HG03460 (cell line): Measurements from ENCODE around the gene SPATA2.
"Not testable (repeated sequence)": the region's sequence is repeated elsewhere in the genome, so short reads cannot be mapped to it uniquely, and the experiment has no call there.

ENCODE experiments used
- ATAC-seq: cut with Tn5 transposase; IDR thresholded peaks from one replicate; pipeline ENCODE4 v1.9.1; 2021; ENCODE audit not compliant: unreplicated experiment

Gene SPATA2

DNA sequence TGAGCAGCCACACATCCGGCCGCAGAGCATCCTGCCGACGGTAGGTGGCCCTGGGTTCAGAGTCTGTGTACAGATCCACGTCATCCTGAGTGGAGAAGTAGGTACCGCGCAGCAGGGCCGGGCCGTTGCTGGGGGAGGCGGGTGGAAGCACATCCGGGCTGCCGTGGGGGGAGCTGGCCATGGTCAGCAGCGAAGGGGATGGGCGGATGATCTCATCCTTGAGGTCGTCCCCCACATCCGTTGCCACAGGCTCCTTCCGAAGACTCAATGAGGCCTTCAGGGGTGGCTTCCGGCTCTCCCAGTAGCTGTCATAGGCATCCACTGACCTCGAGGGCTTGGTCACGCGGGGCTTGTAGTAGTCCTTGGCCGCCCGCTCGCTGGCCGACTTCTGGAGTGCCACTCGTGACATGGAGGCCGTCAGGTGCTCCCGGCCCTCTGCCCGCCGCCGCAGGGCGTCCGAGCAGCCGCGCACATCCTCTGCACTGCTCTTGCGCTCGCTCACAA lies 9.2 kb downstream of the SPATA2 start:
- no peak for ATAC-seq

DNA sequence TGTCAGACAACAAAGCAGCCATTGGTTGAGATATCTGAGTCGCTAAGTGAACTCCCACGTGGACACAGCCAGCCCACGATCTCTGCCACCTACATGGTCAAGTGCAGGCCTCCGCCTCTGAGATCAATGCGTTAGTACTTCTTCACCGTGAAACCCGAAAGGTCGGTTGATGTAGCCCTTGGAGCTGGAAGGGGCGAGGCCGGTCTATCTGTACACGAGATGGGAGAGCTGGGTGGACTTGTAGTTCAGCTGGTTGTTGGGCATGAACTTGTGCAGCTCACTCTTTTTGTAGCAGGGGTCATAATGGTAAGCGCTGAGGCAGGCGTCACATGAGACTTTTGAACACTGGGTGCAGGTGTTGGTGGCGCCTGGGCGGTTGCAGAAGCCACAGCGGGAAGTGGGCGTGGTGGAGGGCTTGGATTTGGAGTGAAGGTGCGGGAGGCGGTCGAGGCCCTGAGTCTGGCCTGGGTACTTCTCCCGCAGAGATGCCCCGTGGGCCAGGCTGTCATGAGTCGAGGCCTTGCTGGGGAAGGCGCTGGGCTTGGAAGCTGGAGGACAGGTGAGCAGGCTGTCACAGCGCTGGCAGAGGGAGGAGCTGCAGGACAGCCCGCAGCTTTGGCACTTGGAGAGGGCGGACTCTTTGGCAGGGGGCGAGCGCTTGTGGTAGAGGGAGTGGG lies 9.8 kb downstream of the SPATA2 start:
- no peak for ATAC-seq

DNA sequence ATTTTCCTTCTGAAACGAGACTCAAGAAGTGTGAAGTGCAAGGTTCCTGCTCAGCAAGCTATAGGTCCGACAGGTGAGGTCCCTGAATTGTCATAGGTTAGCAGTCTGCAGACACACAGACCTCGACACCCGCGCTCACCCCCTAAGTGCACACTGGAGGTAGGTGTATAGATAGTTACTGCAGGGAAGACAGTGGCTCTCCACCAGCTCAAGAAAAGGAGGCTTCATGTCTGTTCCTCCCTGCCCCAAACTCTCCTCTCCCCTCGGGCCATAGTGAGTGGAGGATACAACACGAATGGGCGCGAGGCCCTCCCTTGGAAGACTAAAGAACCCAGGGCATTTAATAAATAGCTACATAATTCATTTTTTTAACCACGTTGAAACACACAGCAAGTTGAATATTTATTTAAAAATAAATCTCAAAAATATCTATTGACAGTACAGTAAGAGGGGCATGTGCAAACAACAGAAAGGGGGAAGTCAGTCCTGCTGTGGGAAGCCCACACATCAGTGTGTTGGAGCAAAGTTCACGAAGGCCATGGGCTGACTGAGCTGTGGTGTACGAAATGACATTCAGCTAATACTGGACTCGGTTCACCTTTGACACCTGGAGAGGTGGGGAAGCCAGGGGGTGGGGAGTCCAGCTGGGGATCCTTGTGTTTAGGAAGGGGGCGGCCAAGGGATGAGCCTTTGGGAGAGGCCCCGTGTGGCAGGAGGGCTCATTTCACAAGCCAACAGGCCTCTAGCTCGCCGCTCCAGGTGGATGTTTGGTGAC lies 10.7 kb downstream of the SPATA2 start:
- ATAC-seq, result no peak

DNA sequence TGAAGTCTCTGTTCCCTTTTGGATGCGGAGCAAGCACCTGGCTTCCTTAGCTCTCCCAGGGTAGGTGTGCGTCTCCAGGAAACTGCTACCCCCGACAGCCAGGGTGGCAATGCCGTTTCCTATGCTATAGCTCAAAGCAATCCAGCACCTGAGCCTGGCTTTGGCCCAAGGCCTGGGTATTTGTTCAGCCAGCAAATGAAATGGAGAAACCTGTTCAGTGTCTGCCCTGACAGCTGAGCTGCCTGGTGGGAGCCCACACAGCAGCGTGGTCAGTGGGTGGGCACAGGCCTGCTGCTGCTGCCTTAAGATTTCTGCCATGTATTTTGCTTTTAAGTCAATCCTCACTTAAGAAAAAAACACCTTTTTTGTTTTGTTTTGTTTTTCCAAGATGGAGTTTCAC lies 13.7 kb downstream of the SPATA2 start:
- no peak for ATAC-seq

DNA sequence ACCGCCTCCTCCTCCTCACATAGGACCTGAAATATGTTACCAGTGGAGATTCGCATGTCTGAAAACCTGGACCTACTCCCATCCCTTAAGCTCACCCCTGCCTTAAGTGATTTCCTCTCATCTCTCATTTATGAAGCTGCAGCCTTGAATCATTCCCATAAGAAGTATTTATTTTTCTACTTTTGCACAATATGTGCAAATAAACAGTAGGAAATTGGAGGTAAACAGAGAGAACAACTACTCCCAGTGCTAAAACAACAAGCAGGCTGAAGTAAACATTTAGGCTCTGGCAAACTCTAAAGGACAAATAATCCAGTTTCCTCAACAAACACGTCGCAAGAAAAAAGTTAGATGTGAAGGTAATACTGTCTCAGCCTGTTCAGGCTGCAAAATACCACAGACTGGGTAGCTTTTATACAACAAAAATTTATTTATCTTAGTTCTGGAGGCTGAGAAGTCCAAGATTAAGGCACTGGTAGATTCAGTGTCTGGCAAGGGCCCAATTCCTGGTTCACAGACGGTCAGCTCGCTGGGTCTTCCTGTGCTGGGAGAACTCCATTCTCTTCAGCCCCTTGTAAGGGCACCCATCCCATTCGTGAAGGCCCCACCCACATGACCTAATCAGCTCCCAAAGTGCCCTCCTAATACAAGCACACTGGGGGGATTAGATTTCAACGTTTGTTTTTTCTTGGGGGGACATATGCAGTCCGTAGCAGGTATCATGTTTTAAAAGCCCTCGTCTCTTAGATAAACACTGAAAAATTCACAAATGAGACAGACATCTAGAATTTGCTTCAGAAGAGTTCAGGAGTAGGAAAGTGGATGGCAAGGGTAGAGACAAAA lies 15.6 kb downstream of the SPATA2 start:
- no peak for ATAC-seq

DNA sequence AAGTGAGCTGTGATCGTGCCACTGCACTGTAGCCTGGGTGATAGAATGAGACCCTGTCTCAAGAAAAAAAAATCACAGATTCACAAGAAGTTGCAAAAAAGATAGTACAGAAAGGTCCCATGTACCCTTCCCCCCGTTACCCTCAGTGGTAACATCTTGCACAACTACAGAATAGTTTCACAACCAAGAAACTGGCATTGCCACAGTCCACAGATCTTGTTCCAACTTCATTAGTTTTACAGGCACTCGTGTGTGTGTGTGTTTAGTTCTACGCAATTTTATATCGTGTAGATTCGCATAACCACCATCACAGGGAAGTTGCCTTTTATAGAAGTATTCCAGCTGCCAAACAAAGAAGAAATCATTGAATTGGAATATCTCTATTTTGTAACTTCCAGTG lies 19.1 kb downstream of the SPATA2 start:
- no peak for ATAC-seq

DNA sequence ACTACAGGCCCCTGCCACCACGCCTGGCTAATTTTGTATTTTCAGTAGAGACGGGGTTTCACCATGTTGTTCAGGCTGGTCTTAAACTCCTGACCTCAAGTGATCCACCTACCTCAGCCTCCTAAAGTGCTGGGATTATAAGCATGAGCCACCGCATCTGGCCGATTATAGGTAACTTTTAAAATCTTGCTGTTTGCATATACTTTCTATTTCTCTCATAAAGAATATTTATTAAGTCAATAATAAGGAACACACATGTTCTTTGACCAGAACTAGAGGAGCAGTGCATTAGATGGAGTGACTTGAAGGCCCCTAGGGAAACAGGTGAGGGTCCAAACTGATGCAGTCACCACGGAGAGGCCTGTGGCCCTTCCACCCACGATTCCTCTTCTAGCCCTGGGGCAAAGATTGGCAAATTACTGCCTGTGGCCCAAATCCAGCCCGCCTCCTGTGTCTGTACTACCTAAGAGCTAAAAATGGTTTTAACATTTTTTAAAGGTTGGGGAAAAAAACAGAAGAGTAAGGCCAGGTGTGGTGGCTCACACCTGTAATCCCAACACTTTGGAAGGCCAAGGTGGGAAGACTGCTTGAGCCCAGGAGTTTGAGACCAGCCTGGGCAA lies 19.7 kb downstream of the SPATA2 start:
- ATAC-seq, result not testable (repeated sequence)

DNA sequence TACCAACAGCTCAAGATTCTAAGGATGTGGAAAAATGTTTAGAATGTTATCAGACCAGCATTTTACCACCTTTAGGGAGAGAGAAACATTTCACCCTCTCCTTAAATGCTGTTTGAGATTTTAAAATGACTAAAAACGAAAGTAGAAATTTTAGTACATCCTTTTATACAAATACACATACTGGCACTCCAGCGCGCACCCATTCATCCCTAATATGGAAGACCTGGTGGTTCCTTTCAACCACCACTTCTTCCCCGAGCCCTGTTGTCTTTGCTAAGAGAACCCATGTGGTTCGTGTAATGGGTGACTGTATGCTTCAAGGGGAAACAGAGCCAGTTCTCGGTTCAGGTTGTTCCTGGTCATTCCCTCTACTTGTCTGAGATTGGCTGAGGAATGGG lies 21.3 kb downstream of the SPATA2 start:
- ATAC-seq, result no peak

DNA sequence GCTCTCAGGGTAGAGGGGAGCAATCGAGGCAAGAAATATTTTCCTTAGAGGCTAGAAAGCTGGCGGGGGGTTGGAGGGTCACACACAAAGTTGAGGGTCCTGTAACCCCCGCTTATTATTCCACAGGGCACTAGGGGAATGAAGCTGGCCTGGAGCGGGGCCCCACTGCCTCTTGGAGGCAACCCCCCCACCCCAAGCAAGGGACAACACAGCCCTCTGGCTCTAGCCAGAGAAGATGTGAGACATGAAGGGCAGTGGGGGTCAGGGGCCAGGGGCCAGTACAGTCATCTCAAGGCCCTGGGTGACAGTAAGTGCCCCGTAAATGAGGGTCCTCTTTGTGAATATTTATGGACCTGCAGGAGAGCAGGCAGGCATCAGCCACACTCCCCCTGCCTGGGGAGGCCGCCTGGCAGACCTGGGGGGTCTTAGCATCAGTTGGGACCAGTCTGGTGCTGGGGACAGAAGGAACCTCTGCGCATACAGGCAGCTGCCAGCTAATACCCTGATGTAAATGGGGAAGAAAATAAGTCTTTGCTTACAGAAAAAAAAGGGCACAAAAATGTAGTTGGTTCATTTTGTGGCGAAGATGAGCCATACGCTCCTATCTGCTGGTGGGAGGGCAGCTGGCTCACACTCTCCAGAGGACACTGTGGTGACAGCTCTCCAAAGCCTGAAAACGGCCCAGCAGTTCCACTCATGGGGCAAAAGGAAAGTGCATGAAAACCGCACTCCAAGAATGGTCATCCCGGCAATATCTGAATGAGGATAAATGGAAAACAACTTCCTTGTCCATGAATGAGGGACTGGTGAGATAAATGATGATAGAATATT lies 21.9 kb downstream of the SPATA2 start:
- ATAC-seq, result no peak

DNA sequence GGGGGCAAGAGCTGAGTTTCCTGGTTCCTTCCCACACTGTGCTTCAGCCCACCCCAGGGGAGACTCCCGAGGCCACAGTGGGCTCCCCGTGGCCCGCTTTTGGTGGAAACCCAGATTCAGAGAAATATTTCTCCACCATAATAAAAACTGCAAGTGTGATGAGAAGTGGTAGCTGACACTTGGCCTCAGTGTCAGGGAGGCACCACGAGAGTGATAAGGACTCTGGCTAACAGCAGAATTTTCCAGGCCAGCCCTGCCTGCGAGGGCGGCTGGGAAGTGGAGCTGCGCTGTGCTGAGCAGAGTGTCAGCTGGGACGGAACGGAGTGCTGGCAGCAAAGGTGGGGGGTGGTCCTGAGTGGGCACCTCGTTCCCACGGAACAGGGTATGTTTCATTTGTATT lies 22.5 kb downstream of the SPATA2 start:
- no peak for ATAC-seq

DNA sequence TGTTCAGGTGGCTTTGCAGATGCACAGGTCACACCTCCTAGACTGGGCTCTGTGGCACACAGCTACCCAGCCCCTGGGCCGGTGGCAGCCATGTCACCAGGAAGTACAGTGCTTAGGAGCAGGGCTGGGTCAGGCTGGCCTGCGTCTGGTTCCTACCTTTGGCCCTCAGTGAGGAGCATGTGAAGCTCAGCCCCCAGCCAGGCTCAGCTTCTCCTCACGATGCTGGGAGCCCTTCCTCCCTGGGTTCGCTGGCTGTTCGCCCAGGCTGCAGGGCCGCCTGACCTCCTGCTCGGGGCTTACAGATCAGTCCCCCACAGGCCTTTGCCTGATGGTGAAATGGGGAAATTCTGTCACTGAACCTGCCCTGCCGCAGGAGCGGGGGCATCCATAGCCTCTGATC lies 23.1 kb downstream of the SPATA2 start:
- ATAC-seq, result no peak

DNA sequence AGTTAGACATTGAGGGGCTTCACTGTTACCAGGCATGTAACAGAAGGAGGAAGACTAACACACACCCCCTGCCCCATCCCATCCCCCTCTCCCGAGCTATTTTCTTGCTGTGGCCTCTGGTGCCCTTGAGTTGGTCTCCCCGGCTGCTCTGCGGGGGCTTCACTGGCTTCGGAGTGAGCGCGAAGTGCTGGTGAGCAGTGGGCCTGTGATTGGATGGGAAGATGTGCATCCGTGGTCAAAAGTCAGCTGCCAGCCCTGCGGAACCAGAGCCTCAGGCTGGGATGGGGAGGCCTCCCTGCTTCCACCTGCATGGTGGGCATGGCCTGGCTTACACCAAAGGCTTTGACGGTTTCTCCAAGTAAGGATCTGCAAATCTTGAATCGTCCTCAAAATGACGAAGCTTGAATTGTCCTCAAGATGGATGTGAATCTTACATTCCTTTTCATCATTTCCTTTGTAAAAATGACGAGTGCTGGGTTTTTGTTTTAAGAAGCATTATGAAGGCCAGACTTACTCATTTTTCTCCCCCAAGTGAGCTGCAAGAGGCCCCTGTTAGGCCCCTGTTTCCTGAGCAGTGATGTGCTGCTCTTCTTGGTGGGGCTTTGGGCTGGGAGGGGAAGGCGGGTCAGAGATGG lies 23.7 kb downstream of the SPATA2 start:
- ATAC-seq, result no peak

DNA sequence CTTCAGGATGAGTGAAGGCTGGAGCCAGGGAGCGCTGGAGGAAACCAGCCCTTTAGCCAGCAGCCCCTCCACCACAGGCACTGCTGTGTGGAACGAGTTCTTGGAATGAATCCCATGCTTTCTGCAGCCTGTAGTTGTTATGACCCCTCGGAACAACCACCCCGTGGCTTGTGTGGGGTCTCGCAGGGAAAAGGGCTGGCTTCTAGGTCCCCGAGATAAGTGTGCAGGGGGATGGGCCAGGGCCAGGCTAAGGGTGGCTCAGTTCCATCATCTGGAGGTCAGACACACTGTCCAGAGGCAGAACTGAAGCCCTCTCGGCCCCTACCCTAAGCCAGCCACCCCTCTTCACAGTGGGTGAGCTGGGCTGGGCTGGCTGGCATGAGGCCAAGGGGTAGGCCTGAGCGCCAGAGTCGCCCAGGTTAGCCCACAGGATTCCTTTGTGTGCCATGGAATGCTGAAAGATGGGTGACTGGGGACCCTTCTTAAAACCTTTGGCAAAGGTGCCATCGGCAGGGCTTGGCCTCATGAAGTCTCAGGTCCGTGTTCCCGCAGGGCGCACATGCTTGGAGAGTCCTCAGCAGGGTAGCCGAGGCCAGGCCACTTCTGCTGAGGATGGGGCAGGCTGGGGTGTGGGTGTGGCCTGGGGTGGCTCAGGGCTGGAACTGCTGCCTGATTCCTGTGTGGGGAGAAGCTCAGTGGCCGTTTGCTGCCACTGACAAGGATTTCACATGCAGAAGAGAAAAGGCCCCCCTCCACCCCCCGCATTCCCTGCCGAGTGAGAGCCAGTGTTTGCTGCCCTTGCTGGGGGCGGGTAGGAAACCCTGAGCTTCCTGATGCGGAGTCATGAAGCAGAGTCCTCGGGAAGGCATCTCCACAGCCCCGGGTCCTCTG lies 24.6 kb downstream of the SPATA2 start:
- no peak for ATAC-seq

DNA sequence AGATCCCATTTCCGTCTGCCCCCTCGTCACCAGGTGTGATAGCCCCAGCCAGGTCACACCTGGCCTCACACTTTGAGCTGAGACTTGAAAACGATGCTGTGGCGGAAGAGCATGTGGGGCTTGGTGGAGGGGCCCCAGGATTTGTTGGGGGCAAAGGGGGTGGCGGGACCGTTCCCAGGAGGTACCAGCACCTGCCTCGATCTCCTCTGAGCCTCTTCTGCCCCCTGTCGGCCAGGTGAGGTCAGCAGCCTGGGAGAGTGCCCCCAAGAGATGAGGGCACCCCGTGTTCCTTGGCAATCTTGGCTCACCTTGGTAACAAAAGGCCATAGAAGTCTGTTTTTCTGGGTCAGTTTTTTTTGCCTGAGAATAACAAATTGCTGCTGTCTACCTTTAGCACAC lies 25.4 kb downstream of the SPATA2 start:
- ATAC-seq, result no peak

DNA sequence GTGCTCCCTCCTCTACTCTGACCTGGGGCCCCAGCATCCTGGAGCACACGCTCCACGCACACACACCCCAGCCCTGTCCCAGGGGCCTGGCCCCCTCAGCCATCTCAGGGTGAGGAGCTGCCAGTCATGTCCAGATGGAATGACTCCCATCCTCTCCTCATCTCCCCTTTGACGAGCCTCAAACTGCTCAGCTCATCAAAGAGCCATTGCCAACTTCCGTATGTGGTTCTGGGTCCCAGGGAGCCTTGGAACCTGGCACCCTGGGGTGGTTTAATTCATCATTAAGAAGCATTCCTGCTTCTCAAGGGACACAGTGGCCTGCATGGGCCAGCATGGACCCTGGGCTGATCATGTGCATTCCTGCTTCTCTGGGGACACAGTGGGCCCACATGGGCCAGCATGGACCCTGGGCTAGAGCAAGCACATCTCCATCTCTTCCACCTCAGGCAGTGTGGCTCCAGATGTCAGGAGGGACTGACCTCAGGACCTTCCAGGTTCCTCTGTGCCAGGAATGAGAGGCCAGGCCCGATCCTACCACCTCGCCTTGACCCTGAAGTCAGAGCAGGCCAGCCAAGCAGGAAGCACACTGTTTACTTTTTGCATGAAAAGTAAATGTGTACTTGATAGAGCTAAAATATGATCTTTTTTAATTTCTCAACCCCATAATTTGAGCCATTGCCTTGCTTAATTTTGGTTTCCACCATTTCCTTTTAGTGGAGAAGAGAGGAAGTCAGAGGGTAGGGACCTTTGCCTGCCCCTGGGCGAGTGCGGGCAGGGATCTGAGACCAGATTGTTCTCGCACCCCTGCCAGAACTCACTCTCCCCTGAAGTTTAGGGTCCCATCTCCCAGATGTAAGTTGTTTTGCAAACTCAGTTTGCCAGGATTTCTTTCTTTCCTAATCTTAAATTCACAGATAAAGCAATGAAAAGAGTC lies 26.1 kb downstream of the SPATA2 start:
- ATAC-seq, result no peak

DNA sequence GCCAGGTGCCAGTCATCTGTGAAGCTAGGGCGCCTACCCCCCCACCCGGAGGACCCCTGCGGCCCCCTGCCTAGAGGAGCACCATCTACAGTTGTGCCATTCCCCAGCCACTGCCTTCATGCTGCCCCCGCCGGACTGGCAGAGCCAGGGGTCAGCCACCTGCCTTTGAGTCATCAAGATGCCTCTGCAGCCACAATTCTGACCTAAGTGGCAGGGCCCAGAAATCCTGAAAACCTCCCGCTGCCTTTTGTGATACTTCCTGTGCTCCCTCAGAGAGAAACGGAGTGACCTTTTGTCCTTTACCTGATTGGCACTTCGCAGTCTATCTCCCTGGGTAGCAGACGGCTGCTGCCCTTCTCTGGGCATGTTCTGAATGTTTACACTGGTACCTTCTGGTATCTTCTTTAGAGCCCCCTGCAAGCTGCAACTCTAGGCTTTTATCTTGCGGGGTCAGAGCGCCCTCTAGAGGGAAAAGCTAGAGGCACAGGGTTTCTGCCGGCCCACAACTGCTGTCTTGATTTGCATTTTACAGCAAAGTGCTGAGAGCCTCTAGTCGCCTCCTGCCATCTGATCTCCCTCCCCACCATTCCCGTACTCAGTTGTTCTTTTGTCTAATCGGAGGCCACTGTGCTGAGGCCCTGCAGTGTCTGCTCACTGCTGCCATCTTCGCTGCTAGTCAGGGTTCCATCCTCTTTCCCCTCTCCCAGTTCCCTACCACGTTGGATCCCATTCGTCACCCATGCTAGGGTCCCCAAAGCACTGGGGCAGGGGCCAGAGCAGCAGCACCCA lies 26.9 kb downstream of the SPATA2 start:
- no peak for ATAC-seq
